Measurements from ENCODE around the gene PACRG. TPM values are rescaled to one million over a fixed set of nuclear protein-coding genes. Genes with fewer than 3 reads are reported as not detected.
A peak's percentile ranks its signal among the peaks of the same experiment; 100 is the strongest.

The PACRG gene
- total and polyA plus RNA-seq, 2 experiments from 2014 or later: not detected

GRCh38 chr6:163165155-163165910, 437.6 kb downstream of the PACRG start:
- DNase-seq: no peak
- TF ChIP-seq EZH2 (IDR thresholded peaks at IDR 0.05; ENCODE audit: insufficient read depth, poor library complexity, severe bottlenecking) (no peak), EZH2phosphoT487 (IDR thresholded peaks at IDR 0.05; ENCODE audit: insufficient read depth, low read depth) (no peak)

GRCh38 chr6:163165922-163166321, 438.1 kb downstream of the PACRG start:
- no peaks in the 10 kb centered on the region for H4K20me1 ChIP-seq (ENCODE audit: insufficient read depth)
- no peak overlapping the region for H3K4me3 ChIP-seq
- no peaks in the 10 kb centered on the region for H3F3A ChIP-seq (ENCODE audit: insufficient read depth)
- no peaks in the 10 kb centered on the region for H3K4me1 ChIP-seq (ENCODE audit: insufficient read depth)
- H3K79me2 ChIP-seq (ENCODE audit: insufficient read depth): no peaks in the 10 kb centered on the region
- DNase-seq: no peak
- H2AFZ ChIP-seq: peak overlapping the region; percentile 41; the same call in 1 of the 2 replicates
- no peak overlapping the region for H3K9ac ChIP-seq
- 7 to 9% methylated on average over 14 of the region's 14 CpGs for WGBS, 2 experiments (ENCODE audit: low coverage in 1 of 2, low lambda C conversion rate in 2 of 2, missing lambda C conversion rate in 2 of 2)
- no peaks in the 10 kb centered on the region for H3K9me3 ChIP-seq (ENCODE audit: low read depth)
- H3K27ac ChIP-seq: no peak overlapping the region
- TF ChIP-seq EZH2phosphoT487 (IDR thresholded peaks at IDR 0.05; ENCODE audit: insufficient read depth, low read depth): no peak
- no peak for TF ChIP-seq EZH2 (IDR thresholded peaks at IDR 0.05; ENCODE audit: insufficient read depth, poor library complexity, severe bottlenecking)
- in situ Hi-C loops (cut with MboI): no loop called here
- no peaks in the 10 kb centered on the region for H3K9me2 ChIP-seq (ENCODE audit: insufficient read depth)
- H3K4me2 ChIP-seq (ENCODE audit: unreplicated experiment): no peak overlapping the region
- no peaks in the 10 kb centered on the region; the same call in 1 of the 2 replicates for H3K27me3 ChIP-seq (replicated peaks; ENCODE audit: insufficient read depth)
- no peaks in the 10 kb centered on the region for H3K36me3 ChIP-seq (ENCODE audit: low read depth)

More at GRCh38 chr6:163165155-163165910, 437.6 kb downstream of the PACRG start:
- Histone ChIP-seq H3K9me3 (ENCODE audit: low read depth) (no peaks in the 10 kb centered on the region), H3K36me3 (ENCODE audit: low read depth) (no peaks in the 10 kb centered on the region), H3K27ac (no peak overlapping the region), H3K27me3 (replicated peaks; ENCODE audit: insufficient read depth) (no peaks in the 10 kb centered on the region; the same call in 1 of the 2 replicates), H3K4me3 (no peak overlapping the region), H3F3A (ENCODE audit: insufficient read depth) (no peaks in the 10 kb centered on the region), H3K79me2 (ENCODE audit: insufficient read depth) (no peaks in the 10 kb centered on the region), H3K4me1 (ENCODE audit: insufficient read depth) (no peaks in the 10 kb centered on the region), H3K9me2 (ENCODE audit: insufficient read depth) (no peaks in the 10 kb centered on the region), H3K9ac (no peak overlapping the region), H4K20me1 (ENCODE audit: insufficient read depth) (no peaks in the 10 kb centered on the region), H2AFZ (no peak overlapping the region), H3K4me2 (ENCODE audit: unreplicated experiment) (no peak overlapping the region)
- in situ Hi-C loops (cut with MboI): no loop called here
- 82 to 84% methylated on average over 20 to 22 of the region's 22 CpGs for WGBS, 2 experiments (ENCODE audit: low coverage in 1 of 2, low lambda C conversion rate in 2 of 2, missing lambda C conversion rate in 2 of 2)

DNA sequence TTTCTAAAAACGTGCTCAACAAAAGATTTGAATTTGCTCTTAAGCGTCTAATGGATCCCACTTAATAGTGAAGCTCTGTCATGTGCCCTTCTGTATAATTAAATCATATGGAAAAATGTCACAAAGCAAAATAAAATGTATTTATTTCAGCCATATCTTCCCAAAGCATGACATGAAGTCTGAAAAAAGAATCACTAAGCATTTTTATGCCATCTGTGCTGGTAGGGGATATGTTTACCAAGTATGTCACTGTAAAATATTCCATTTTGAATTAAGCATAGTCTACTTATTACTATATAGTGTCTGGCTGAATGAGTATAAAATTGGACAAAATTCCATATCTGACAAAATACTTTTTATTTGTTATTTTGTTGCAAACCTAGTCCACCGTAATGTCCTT, 438.7 kb downstream of the PACRG start:
- no peaks in the 10 kb centered on the region for H3K79me2 ChIP-seq (ENCODE audit: insufficient read depth)
- no peaks in the 10 kb centered on the region for H3K9me3 ChIP-seq (ENCODE audit: low read depth)
- no peak overlapping the region for H3K9ac ChIP-seq
- no peaks in the 10 kb centered on the region for H3K4me1 ChIP-seq (ENCODE audit: insufficient read depth)
- no peaks in the 10 kb centered on the region for H4K20me1 ChIP-seq (ENCODE audit: insufficient read depth)
- H3K27ac ChIP-seq: no peak overlapping the region
- no peak for TF ChIP-seq EZH2 (IDR thresholded peaks at IDR 0.05; ENCODE audit: insufficient read depth, poor library complexity, severe bottlenecking)
- no peak for TF ChIP-seq EZH2phosphoT487 (IDR thresholded peaks at IDR 0.05; ENCODE audit: insufficient read depth, low read depth)
- H3K27me3 ChIP-seq (replicated peaks; ENCODE audit: insufficient read depth): no peaks in the 10 kb centered on the region; the same call in 1 of the 2 replicates
- H3K36me3 ChIP-seq (ENCODE audit: low read depth): no peaks in the 10 kb centered on the region
- H3K4me2 ChIP-seq (ENCODE audit: unreplicated experiment): no peak overlapping the region
- in situ Hi-C loops (cut with MboI): no loop called here
- 81 to 85% methylated on average over 3 of the region's 3 CpGs for WGBS, 2 experiments (ENCODE audit: low coverage in 1 of 2, low lambda C conversion rate in 2 of 2, missing lambda C conversion rate in 2 of 2)
- no peak overlapping the region for H2AFZ ChIP-seq
- DNase-seq: no peak
- no peak overlapping the region for H3K4me3 ChIP-seq
- H3K9me2 ChIP-seq (ENCODE audit: insufficient read depth): no peaks in the 10 kb centered on the region
- H3F3A ChIP-seq (ENCODE audit: insufficient read depth): no peaks in the 10 kb centered on the region

DNA sequence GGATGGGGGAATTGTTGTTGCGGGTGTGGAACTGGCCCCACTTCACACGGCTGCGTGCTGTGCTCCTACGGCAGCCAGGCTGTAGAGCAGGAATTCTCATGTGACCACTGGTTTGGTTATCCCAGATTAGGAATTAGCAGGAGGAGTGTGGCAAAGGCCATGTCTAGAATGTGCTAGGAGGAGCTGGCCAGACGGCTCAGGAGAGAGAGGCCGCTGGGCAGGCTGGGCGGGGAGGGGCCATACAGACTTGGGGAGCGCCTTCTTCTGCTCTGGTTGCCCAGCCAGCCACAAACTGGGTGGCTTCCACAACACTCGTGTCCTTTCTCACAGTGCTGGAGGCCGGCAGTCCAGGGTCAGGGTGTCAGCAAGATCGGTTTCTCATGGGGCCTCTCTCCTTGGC, 441.7 kb downstream of the PACRG start:
- no peaks in the 10 kb centered on the region for H3K4me1 ChIP-seq (ENCODE audit: insufficient read depth)
- no peak overlapping the region for H3K9ac ChIP-seq
- H3K4me3 ChIP-seq: no peak overlapping the region
- no peak overlapping the region for H2AFZ ChIP-seq
- no peak overlapping the region for H3K4me2 ChIP-seq (ENCODE audit: unreplicated experiment)
- TF ChIP-seq EZH2phosphoT487 (IDR thresholded peaks at IDR 0.05; ENCODE audit: insufficient read depth, low read depth): no peak
- TF ChIP-seq EZH2 (IDR thresholded peaks at IDR 0.05; ENCODE audit: insufficient read depth, poor library complexity, severe bottlenecking): no peak
- H3K9me2 ChIP-seq (ENCODE audit: insufficient read depth): no peaks in the 10 kb centered on the region
- no peaks in the 10 kb centered on the region for H3K36me3 ChIP-seq (ENCODE audit: low read depth)
- H3K9me3 ChIP-seq (ENCODE audit: low read depth): no peaks in the 10 kb centered on the region
- H3K79me2 ChIP-seq (ENCODE audit: insufficient read depth): no peaks in the 10 kb centered on the region
- in situ Hi-C loops (cut with MboI): no loop called here
- H3K27ac ChIP-seq: no peak overlapping the region
- DNase-seq: no peak
- 86 to 94% methylated on average over 10 to 11 of the region's 11 CpGs for WGBS, 2 experiments (ENCODE audit: low coverage in 1 of 2, low lambda C conversion rate in 2 of 2, missing lambda C conversion rate in 2 of 2)
- H3F3A ChIP-seq (ENCODE audit: insufficient read depth): no peaks in the 10 kb centered on the region
- H3K27me3 ChIP-seq (replicated peaks; ENCODE audit: insufficient read depth): no peaks in the 10 kb centered on the region; the same call in 1 of the 2 replicates
- no peaks in the 10 kb centered on the region for H4K20me1 ChIP-seq (ENCODE audit: insufficient read depth)
